ENCODE results near the gene IMMP2L.
"Not testable (repeated sequence)": the region's sequence is repeated elsewhere in the genome, so short reads cannot be mapped to it uniquely, and the experiment has no call there.

Gene IMMP2L

GRCh38 chr7:111294494-111294893 lies 267.8 kb downstream of the IMMP2L start:
- H3K36me3 ChIP-seq (ENCODE audit: control insufficient read depth, insufficient read depth, low read length) = no peaks in the 10 kb centered on the region
- no peaks in the 10 kb centered on the region for H3K4me1 ChIP-seq (ENCODE audit: control insufficient read depth, insufficient read depth, low read length)
- no peaks in the 10 kb centered on the region for H3K27me3 ChIP-seq (ENCODE audit: control insufficient read depth, insufficient read depth, low read length)
- H3K9me3 ChIP-seq (ENCODE audit: control insufficient read depth, insufficient read depth, low read depth, low read length) = no peaks in the 10 kb centered on the region
- no peak overlapping the region for H3K27ac ChIP-seq (ENCODE audit: low read depth, low read length)
- H3K9ac ChIP-seq (ENCODE audit: low read length) = no peak overlapping the region
- H3K4me3 ChIP-seq (ENCODE audit: low read depth, low read length) = no peak overlapping the region

GRCh38 chr7:111292026-111292470 lies 270.2 kb downstream of the IMMP2L start:
- H3K9me3 ChIP-seq (ENCODE audit: control insufficient read depth, insufficient read depth, low read depth, low read length) = no peaks in the 10 kb centered on the region
- no peaks in the 10 kb centered on the region for H3K4me1 ChIP-seq (ENCODE audit: control insufficient read depth, insufficient read depth, low read length)
- H3K9ac ChIP-seq (ENCODE audit: low read length) = no peak overlapping the region
- no peak overlapping the region for H3K4me3 ChIP-seq (ENCODE audit: low read depth, low read length)
- H3K27ac ChIP-seq (ENCODE audit: low read depth, low read length) = no peak overlapping the region
- no peaks in the 10 kb centered on the region for H3K36me3 ChIP-seq (ENCODE audit: control insufficient read depth, insufficient read depth, low read length)
- no peaks in the 10 kb centered on the region for H3K27me3 ChIP-seq (ENCODE audit: control insufficient read depth, insufficient read depth, low read length)

- no peak overlapping the region for H3K4me3 ChIP-seq (ENCODE audit: low read depth, low read length)
- H3K4me1 ChIP-seq (ENCODE audit: control insufficient read depth, insufficient read depth, low read length) = no peaks in the 10 kb centered on the region
- H3K27me3 ChIP-seq (ENCODE audit: control insufficient read depth, insufficient read depth, low read length) = no peaks in the 10 kb centered on the region
- no peaks in the 10 kb centered on the region for H3K36me3 ChIP-seq (ENCODE audit: control insufficient read depth, insufficient read depth, low read length)
- H3K9ac ChIP-seq (ENCODE audit: low read length) = no peak overlapping the region
- H3K27ac ChIP-seq (ENCODE audit: low read depth, low read length) = no peak overlapping the region
- H3K9me3 ChIP-seq (ENCODE audit: control insufficient read depth, insufficient read depth, low read depth, low read length) = no peaks in the 10 kb centered on the region
Measured at GRCh38 chr7:111290982-111291381, 271.3 kb downstream of the IMMP2L start.

- H3K27me3 ChIP-seq (ENCODE audit: control insufficient read depth, insufficient read depth, low read length) = no peaks in the 10 kb centered on the region
- no peak overlapping the region for H3K4me3 ChIP-seq (ENCODE audit: low read depth, low read length)
- no peak overlapping the region for H3K9ac ChIP-seq (ENCODE audit: low read length)
- H3K4me1 ChIP-seq (ENCODE audit: control insufficient read depth, insufficient read depth, low read length) = no peaks in the 10 kb centered on the region
- no peaks in the 10 kb centered on the region for H3K36me3 ChIP-seq (ENCODE audit: control insufficient read depth, insufficient read depth, low read length)
- no peak overlapping the region for H3K27ac ChIP-seq (ENCODE audit: low read depth, low read length)
- H3K9me3 ChIP-seq (ENCODE audit: control insufficient read depth, insufficient read depth, low read depth, low read length) = no peaks in the 10 kb centered on the region
Measured at GRCh38 chr7:111290419-111290818, 271.9 kb downstream of the IMMP2L start.

GRCh38 chr7:111288441-111288840 lies 273.9 kb downstream of the IMMP2L start:
- not testable (repeated sequence) for H3K36me3 ChIP-seq (ENCODE audit: control insufficient read depth, insufficient read depth, low read length); H3K9ac ChIP-seq (ENCODE audit: low read length); H3K27me3 ChIP-seq (ENCODE audit: control insufficient read depth, insufficient read depth, low read length); H3K9me3 ChIP-seq (ENCODE audit: control insufficient read depth, insufficient read depth, low read depth, low read length); H3K4me3 ChIP-seq (ENCODE audit: low read depth, low read length); H3K27ac ChIP-seq (ENCODE audit: low read depth, low read length); H3K4me1 ChIP-seq (ENCODE audit: control insufficient read depth, insufficient read depth, low read length)

GRCh38 chr7:111282626-111283025 lies 279.7 kb downstream of the IMMP2L start:
- Histone ChIP-seq H3K4me3 (ENCODE audit: low read depth, low read length) (no peak overlapping the region), H3K27ac (ENCODE audit: low read depth, low read length) (no peak overlapping the region), H3K9me3 (ENCODE audit: control insufficient read depth, insufficient read depth, low read depth, low read length) (no peaks in the 10 kb centered on the region), H3K4me1 (ENCODE audit: control insufficient read depth, insufficient read depth, low read length) (no peaks in the 10 kb centered on the region), H3K27me3 (ENCODE audit: control insufficient read depth, insufficient read depth, low read length) (no peaks in the 10 kb centered on the region), H3K36me3 (ENCODE audit: control insufficient read depth, insufficient read depth, low read length) (no peaks in the 10 kb centered on the region), H3K9ac (ENCODE audit: low read length) (no peak overlapping the region)

- no peak overlapping the region for H3K9ac ChIP-seq (ENCODE audit: low read length)
- no peak overlapping the region for H3K27ac ChIP-seq (ENCODE audit: low read depth, low read length)
- H3K9me3 ChIP-seq (ENCODE audit: control insufficient read depth, insufficient read depth, low read depth, low read length) = no peaks in the 10 kb centered on the region
- no peaks in the 10 kb centered on the region for H3K27me3 ChIP-seq (ENCODE audit: control insufficient read depth, insufficient read depth, low read length)
- H3K36me3 ChIP-seq (ENCODE audit: control insufficient read depth, insufficient read depth, low read length) = no peaks in the 10 kb centered on the region
- H3K4me3 ChIP-seq (ENCODE audit: low read depth, low read length) = no peak overlapping the region
- no peaks in the 10 kb centered on the region for H3K4me1 ChIP-seq (ENCODE audit: control insufficient read depth, insufficient read depth, low read length)
Measured at GRCh38 chr7:111274857-111275256, 287.4 kb downstream of the IMMP2L start.

GRCh38 chr7:111272092-111272491 lies 290.2 kb downstream of the IMMP2L start:
- no peak overlapping the region for H3K4me3 ChIP-seq (ENCODE audit: low read depth, low read length)
- no peaks in the 10 kb centered on the region for H3K36me3 ChIP-seq (ENCODE audit: control insufficient read depth, insufficient read depth, low read length)
- H3K9ac ChIP-seq (ENCODE audit: low read length) = no peak overlapping the region
- H3K27me3 ChIP-seq (ENCODE audit: control insufficient read depth, insufficient read depth, low read length) = no peaks in the 10 kb centered on the region
- H3K4me1 ChIP-seq (ENCODE audit: control insufficient read depth, insufficient read depth, low read length) = no peaks in the 10 kb centered on the region
- no peaks in the 10 kb centered on the region for H3K9me3 ChIP-seq (ENCODE audit: control insufficient read depth, insufficient read depth, low read depth, low read length)
- H3K27ac ChIP-seq (ENCODE audit: low read depth, low read length) = no peak overlapping the region

GRCh38 chr7:111270794-111271193 lies 291.5 kb downstream of the IMMP2L start:
- not testable (repeated sequence) for H3K36me3 ChIP-seq (ENCODE audit: control insufficient read depth, insufficient read depth, low read length); H3K4me3 ChIP-seq (ENCODE audit: low read depth, low read length); H3K27me3 ChIP-seq (ENCODE audit: control insufficient read depth, insufficient read depth, low read length); H3K4me1 ChIP-seq (ENCODE audit: control insufficient read depth, insufficient read depth, low read length); H3K27ac ChIP-seq (ENCODE audit: low read depth, low read length); H3K9ac ChIP-seq (ENCODE audit: low read length); H3K9me3 ChIP-seq (ENCODE audit: control insufficient read depth, insufficient read depth, low read depth, low read length)

GRCh38 chr7:111268941-111269340 lies 293.4 kb downstream of the IMMP2L start:
- Histone ChIP-seq H3K27ac (ENCODE audit: low read depth, low read length) (no peak overlapping the region), H3K9me3 (ENCODE audit: control insufficient read depth, insufficient read depth, low read depth, low read length) (no peaks in the 10 kb centered on the region), H3K4me1 (ENCODE audit: control insufficient read depth, insufficient read depth, low read length) (peaks cover 5% of the 10 kb centered on the region; the same call in 1 of the 2 replicates), H3K4me3 (ENCODE audit: low read depth, low read length) (no peak overlapping the region), H3K27me3 (ENCODE audit: control insufficient read depth, insufficient read depth, low read length) (no peaks in the 10 kb centered on the region), H3K36me3 (ENCODE audit: control insufficient read depth, insufficient read depth, low read length) (no peaks in the 10 kb centered on the region), H3K9ac (ENCODE audit: low read length) (no peak overlapping the region)

GRCh38 chr7:111266613-111267012 lies 295.7 kb downstream of the IMMP2L start:
- peaks cover 5% of the 10 kb centered on the region; the same call in 1 of the 2 replicates for H3K4me1 ChIP-seq (ENCODE audit: control insufficient read depth, insufficient read depth, low read length)
- no peak overlapping the region for H3K27ac ChIP-seq (ENCODE audit: low read depth, low read length)
- H3K9me3 ChIP-seq (ENCODE audit: control insufficient read depth, insufficient read depth, low read depth, low read length) = no peaks in the 10 kb centered on the region
- H3K36me3 ChIP-seq (ENCODE audit: control insufficient read depth, insufficient read depth, low read length) = no peaks in the 10 kb centered on the region
- no peak overlapping the region for H3K9ac ChIP-seq (ENCODE audit: low read length)
- H3K27me3 ChIP-seq (ENCODE audit: control insufficient read depth, insufficient read depth, low read length) = no peaks in the 10 kb centered on the region
- no peak overlapping the region for H3K4me3 ChIP-seq (ENCODE audit: low read depth, low read length)

GRCh38 chr7:111265394-111265793 lies 296.9 kb downstream of the IMMP2L start:
- Histone ChIP-seq H3K36me3 (ENCODE audit: control insufficient read depth, insufficient read depth, low read length) (no peaks in the 10 kb centered on the region), H3K4me3 (ENCODE audit: low read depth, low read length) (no peak overlapping the region), H3K9ac (ENCODE audit: low read length) (no peak overlapping the region), H3K9me3 (ENCODE audit: control insufficient read depth, insufficient read depth, low read depth, low read length) (no peaks in the 10 kb centered on the region), H3K27me3 (ENCODE audit: control insufficient read depth, insufficient read depth, low read length) (no peaks in the 10 kb centered on the region), H3K4me1 (ENCODE audit: control insufficient read depth, insufficient read depth, low read length) (peaks cover 5% of the 10 kb centered on the region; the same call in 1 of the 2 replicates), H3K27ac (ENCODE audit: low read depth, low read length) (no peak overlapping the region)

Measured in HUES6 (cell line).